Tibial nerve (tissue), 3 donors: ENCODE results near the gene POU3F2.

Experiments used
- CTCF ChIP-seq, 5 experiments: fragments of 200-600 bp in 3 of 5; fragments of 450-650 bp in 2 of 5; sonication (generic) in 3 of 5; IDR thresholded peaks; one replicate each; pipeline ENCODE4 v1.5.1; 2016 to 2019; ENCODE audit warnings: antibody characterized with exemption in 5 of 5, mild to moderate bottlenecking in 3 of 5, moderate library complexity in 2 of 5
- POLR2A ChIP-seq, 2 donors: fragments of 450-650 bp; IDR thresholded peaks; one replicate each; pipeline ENCODE4 v1.6.1; 2017; ENCODE audit warnings: antibody characterized with exemption in 2 of 2, mild to moderate bottlenecking in 2 of 2, moderate library complexity in 2 of 2

- no peak for TF ChIP-seq POLR2A (IDR thresholded peaks at IDR 0.05)
- no peak for TF ChIP-seq CTCF (IDR thresholded peaks at IDR 0.05)
Measured at GRCh38 chr6:98787961-98788360, 46.4 kb upstream of the POU3F2 start.
